Raji (cell line): Measurements from ENCODE around the gene CHRNA4.

Experiments used
- POLR2A ChIP-seq: IDR thresholded peaks from 2 replicates; pipeline ENCODE4 v1.6.1; 2011; ENCODE audit warnings: low read depth, low read length, control low read depth; ENCODE audit not compliant: insufficient read depth

The CHRNA4 gene

DNA sequence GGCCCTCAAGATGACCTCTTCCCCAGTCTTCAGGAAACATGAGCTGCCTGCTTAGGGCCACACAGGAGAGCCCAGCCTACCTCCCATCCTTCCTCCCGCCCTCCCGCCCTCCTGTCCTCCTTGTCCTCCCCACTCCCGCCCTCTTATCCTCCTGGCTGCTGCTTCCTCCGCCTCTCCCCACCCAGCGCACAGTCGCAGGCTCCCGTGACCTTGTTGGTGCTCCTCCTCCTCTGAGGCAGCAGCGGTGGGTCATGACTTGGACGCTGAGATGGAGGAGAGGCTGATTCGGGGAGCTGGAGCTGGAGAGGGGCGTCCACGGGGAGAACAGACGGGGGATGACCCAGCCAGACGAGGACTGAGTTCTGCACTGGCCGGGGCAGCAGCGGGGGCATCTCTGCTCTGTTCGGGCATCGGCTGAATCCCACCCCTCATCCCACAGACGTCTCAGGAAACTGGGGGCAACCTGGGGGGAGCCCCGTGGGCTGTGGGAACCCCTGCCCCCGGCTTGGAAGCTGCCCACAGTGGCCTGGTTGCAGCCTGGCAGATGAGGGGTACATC is 32.4 kb downstream of the CHRNA4 start:
- no peak for TF ChIP-seq POLR2A

DNA sequence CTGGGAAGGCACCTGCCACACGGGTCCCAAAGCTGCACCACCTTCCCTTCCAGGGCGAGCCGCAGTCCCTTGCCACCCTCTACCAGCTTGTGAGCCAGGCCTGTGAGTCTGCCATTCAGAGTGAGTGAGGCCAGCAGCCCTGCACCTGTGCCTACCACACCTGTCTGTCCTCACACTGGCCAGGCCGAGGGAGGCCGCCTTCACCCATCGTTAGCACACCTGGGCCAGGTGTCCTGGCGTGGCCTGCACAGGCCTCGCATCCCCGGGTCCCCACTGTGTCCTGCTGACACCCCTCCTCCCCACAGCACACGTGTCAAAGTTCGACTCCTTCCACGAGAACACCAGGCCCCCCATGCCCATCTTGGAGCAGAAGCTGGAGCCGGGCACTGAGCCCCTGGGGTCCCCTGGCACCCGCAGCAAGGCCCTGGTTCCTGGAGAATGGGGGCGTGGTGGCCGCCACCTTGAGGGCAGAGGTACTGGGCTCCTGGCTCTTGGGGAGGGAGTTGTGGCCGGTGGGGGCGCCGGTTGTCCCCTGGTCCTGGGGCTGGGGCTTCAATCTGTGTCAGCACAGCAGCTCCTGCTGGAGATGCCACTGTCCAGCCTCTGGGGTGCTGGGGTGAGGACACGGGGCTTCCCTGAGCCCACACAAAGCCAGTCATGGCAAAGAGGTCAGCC is 33.0 kb downstream of the CHRNA4 start:
- no peak for TF ChIP-seq POLR2A

DNA sequence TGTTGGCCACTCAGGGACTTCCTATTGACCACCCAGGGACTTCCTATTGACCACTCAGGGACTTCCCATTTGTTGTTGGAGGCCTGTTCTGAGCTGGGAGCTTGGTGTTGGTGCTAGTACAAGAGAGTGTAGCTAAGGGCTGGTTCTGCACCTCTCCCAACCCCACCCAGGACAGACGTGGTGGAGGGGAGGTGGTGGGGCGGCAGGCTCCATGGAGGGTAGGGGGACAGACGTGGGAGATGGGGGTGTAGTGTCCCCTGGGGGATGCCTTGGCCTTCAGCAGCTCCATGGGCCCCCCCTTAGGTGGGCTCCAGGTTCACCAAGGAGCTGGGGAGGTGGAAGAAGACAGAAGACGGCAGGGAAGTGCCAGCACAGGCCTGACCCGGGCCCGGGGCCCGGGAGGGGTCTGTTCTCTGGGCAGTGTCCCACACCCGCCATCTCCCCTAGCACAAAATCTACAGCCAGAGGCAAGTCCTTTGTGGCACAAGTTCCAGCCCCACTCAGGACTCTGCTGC is 33.9 kb downstream of the CHRNA4 start:
- TF ChIP-seq POLR2A, result no peak

DNA sequence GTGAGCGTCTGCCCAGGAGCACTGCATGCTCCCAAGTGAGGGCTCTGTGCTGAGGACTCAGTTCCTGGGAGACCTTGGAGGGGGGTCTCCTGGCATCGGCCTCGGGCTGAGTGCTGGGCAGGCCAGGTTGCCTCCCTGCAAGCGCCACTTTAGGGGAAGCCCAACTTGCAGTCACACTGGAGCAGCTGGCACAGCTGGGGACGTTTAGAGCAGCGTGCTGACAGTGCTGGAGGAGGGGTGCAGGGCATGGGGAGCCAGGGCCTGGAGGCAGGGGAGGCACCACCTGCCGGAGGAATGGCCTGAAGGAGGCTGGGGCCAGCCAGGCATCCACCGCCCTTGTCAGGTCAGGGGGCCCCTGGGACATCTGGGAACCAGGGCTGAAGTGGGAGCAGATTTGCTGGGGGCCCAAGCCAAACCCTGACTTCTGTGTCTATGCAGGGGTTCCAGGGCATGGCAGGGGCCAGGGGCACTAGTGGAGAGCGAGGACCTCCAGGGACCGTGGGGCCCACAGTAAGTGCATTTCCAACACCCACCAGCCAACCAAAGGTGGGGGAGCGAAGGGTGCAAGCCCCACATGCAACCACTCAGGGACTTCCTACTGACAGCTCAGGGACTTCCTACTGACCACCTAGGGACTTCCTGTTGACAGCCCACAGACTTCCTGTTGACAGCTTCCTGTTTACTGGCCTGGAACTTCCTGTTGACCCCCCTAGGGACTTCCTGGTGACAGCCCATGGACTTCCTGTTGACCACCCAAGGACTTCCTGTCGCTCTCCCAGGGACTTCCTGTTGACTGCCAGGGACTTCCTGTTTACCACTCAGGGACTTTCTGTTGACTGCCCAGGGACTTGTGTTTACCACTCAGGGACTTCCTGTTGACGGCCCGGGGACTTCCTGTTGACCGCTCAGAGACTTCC is 34.6 kb downstream of the CHRNA4 start:
- TF ChIP-seq POLR2A, result no peak

DNA sequence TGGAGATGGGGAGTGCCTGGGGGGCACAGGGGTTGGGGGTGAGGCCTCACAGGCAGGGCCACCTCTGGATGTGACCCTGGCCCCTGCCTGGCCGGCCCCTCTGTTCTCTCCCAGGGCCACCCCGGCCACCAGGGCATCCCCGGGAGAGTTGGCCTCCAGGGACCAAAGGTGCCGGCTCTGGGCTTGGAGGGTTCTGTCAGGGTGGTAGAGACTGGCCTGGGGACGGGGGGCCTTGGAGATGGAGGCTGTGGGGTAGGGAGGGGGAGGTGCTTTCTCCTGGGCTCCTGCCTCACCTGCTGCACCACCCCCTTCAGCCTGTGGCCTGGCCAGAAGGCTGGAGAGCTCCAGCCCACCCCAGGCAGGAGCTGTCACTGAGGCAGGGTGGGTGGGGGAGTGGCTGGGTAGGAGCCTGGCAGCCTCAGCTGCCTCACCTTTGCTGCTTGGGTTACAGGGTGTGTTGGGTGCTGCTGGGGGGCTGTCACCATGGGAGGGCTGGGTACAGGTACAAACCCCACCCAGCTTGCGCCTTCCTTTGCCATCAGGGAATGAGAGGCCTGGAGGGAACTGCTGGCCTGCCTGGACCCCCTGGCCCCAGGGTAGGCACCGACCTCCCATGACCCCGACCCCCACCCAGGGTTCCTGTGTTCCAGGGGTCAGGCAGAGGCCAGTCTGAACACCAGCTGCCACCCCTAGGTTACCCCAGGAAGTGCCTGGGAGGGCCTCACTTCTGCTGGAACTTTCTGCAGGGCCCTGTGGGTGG is 35.4 kb downstream of the CHRNA4 start:
- no peak for TF ChIP-seq POLR2A

DNA sequence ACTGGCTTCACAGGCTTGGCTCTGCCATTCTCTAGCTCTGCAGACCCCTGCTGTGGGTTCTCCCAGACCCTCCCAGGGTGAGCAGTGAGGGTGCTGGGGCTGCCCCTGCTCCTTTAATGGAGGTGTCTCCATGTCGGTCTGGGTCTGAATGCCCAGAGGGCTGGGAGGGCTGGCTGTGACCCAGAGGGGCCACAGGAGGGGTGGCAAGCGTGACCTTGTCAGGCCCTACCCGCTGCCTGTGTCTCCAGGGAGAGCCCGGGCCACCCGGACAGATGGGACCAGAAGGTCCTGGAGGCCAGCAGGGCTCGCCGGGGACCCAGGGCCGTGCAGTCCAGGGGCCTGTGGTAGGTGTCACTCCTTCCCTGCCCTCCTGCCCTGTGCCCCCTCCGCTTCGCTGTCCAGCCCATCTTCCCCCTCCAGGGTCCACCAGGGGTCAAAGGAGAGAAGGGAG is 36.1 kb downstream of the CHRNA4 start:
- no peak for TF ChIP-seq POLR2A

DNA sequence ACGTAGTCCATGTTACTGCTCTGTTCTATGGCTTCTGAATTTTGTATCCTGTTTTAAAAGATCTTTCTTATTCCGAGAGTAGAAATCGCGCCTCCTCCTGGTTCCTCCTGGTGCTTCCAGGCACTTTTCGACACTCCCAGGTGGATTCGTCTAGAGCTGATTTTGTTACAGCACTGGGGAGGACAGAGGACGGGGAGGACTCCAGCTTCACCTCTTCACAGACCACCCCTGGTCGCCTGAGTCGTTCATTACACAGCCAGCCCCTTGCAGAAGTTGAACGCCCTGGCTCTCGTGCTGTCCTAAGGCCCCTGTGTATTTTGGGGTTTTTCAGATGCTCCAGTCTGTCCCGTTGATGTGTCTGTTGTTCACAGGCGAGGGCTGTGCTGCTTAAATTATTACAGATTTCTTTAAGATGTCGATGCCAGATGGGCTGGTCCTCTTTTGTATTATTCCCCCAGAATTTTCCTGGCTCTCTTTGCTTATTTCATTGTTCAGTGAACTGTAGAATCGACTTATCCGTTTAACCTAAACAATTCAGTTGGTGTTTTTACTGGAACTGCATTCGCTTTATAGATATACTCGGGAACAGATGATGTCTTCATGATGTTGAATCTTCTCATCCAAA is 37.7 kb downstream of the CHRNA4 start:
- no peak for TF ChIP-seq POLR2A

DNA sequence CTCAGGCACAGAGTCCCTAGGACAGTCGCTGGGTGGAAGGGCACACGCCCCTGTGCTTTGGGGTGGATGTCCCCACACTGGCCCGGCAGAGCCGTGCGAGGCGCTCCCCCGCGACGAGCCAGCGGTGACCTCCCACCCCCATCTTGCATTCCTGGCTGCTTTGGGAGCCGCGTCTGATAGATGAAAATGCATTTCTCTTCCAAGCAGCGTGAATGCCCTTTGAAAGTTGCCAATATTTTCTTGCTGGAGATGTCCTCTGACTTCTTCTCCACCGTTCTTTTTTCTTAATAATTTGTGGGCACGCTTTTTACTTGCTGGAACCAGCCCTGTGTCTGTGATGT is 38.2 kb downstream of the CHRNA4 start:
- TF ChIP-seq POLR2A, result no peak

DNA sequence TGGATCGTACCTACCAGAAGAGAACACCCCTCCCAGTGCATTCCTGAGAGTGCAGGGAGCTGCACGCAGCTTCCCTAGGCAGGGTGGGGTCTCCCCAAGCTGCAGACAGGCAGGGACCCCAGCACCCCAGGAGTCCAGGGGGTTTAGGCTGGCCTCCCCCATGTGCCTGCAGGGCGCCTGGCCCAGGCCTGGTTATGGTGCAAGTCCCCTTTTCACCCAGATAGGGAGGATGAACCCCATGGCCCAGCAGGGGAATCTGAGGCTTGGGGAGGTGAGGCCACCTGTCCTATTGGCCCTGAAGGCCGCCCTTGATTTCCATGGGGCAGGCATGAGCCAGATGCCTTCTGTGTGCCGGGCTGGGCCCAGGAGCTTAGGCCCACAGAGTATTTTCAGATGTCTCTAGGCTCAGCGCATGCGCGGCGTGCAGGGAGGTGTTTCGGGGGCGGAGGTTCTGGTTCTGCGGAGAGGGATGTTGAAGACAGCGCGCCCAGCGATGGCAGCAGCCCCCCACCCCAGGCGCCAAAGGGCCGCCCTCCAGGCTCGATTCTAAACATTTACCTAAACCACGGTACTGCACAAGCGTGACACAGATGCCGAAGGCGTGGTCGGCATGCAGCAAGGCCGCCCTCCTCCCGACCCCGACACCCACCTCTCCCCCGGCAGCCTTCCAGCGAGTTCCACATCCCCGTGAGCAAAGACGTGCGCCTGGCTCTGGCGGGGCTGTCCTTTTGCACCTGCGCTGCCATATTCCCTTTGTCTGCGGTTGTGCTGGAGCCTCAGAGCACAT is 38.8 kb downstream of the CHRNA4 start:
- no peak for TF ChIP-seq POLR2A

DNA sequence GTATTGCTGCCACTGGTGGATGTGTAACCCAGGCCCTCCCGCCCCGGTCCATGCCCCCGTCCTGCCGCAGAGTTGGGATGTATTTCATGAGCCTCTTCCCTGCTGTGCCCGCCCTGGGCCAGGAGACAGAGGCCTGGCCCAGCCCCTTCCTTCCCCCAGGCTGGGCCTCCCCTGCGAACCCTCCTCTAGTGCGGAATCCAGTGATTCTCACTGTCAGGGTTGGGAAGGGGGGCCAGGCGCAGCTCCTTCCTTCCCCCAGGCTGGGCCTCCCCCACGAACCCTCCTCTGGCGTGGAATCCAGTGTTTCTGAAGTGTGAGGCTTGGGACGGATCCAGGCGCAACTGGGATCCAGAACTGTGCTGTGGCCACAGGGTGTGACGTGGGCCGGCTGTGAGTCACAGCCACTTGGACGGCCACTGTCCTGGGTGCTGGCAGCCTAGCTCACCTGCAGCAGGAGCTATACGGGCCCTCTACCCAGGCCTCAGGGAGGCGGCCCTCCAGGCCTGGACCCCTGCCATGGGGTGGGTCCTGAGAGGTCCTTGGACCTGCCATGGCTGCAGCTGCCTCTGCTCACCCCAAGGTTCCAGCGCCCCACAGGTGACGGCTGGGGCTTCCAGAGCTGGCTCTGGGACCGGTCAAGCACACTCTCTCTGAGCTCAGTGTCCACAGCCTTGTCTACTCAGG is 39.9 kb downstream of the CHRNA4 start:
- no peak for TF ChIP-seq POLR2A

DNA sequence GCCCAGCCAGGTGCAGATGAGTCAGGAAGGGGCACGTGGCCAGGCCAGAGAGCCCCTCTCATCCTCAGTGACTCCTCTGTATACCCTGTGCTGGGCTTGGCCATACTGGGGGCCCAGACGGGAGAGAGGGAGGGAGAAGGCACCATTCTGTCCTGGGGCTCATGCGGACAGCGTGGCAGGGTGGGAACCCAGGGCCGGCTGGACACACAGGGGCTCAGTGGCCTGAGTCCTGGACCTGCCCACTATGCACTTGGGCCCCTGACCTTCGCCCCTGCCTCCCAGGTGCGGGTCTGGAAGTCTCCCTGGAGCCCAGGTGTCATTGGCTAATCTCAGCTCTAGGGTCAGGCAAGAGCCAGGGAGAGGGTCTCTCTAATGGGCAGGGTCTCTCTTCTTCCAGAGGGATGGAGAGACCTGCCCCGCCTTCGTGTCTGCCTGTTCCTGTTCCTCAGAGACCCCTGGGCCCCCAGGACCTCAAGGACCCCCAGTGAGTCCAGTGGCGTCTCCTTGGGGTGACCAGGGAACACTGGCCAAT is 40.5 kb downstream of the CHRNA4 start:
- TF ChIP-seq POLR2A, result no peak

DNA sequence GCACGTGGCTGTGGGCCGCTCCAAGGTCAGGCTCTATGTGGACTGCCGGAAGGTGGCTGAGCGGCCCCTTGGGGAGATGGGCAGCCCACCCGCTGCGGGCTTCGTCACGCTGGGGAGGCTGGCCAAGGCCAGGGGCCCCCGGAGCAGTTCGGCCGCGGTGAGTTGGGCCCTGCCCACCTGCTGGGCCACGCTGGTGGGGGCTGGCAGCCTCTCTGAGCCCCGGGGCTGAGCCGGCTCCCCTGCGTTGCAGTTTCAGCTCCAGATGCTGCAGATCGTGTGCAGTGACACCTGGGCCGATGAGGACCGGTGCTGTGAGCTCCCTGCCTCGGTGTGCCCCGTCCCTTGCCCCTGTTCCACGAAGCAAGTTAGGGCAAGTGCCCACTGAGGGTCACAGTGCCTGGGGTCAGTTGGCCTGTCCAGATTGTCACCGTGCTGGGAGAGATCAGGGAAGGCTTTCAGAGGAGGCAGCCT is 41.1 kb downstream of the CHRNA4 start:
- no peak for TF ChIP-seq POLR2A
